GM12878 (cell line): ENCODE results near the gene C17orf113. TPM values are rescaled to one million over a fixed set of nuclear protein-coding genes. Genes with fewer than 3 reads are reported as not detected.

Experiments
- ATAC-seq: fragments of 200-7000 bp; cut with Tn5 transposase; 3 replicates; pipeline ENCODE4 v1.9.1; 2020; ENCODE audit warnings: mild to moderate bottlenecking, moderate library complexity
- BruUV-seq: library from RNA; stranded (reverse); fragments of 400-500 nt; replicated peaks from 2 replicates; lab custom pipeline; 2021; lab: Mats Ljungman, UMichigan
- CTCF ChIA-PET: fragments of 300-600 bp; sonication (Branson Sonifier 250); formaldehyde crosslinking; extraction: SDS; loops from one replicate; lab custom pipeline; 2021; ENCODE audit warnings: inconsistent platforms; lab: Yijun Ruan, JAX
- POLR2A ChIA-PET: fragments of 350-600 bp; formaldehyde crosslinking; extraction: SDS; loops from one replicate; lab custom pipeline; 2021; ENCODE audit warnings: inconsistent platforms; lab: Charles Lee
- RAD21 ChIA-PET: fragments of 300-600 bp; sonication (Branson Sonifier 250); formaldehyde crosslinking; loops from one replicate; lab custom pipeline; 2023; ENCODE audit warnings: antibody characterized with exemption; ENCODE audit not compliant: unreplicated experiment; lab: Charles Lee
- SMC1A ChIA-PET: fragments of 300-600 bp; sonication (Branson Sonifier 250); formaldehyde crosslinking; loops from one replicate; lab custom pipeline; 2023; ENCODE audit not compliant: unreplicated experiment, uncharacterized antibody; lab: Charles Lee
- DNase-seq: peaks from one replicate; pipeline ENCODE4 v3.0.0-alpha.2; 2011; ENCODE audit warnings: low read depth, low spot score
- FAIRE-seq: peaks from 3 replicates; lab custom pipeline; 2011; peaks lifted over from hg19 to GRCh38; lab: Jason Lieb, UNC
- H2AFZ ChIP-seq: 2 replicates; pipeline ENCODE4 v1.6.0; 2011; ENCODE audit warnings: low read depth, low read length, control low read depth; ENCODE audit not compliant: control insufficient read depth
- H3K27ac ChIP-seq: 2 replicates; pipeline ENCODE4 v1.5.1; 2011; ENCODE audit warnings: control low read depth; ENCODE audit not compliant: control insufficient read depth, insufficient read depth
- H3K27me3 ChIP-seq, 2 experiments: replicated peaks in 1 of 2; 2 replicates each; pipeline versions ENCODE4 v1.6.0 to v1.6.1; 2011; ENCODE audit warnings: low read length in 1 of 2; ENCODE audit not compliant: control insufficient read depth in 2 of 2, insufficient read depth in 2 of 2
- H3K36me3 ChIP-seq, 2 experiments: 2 replicates each; pipeline ENCODE4 v1.5.1; 2011; ENCODE audit warnings: low read length in 1 of 2; ENCODE audit not compliant: control insufficient read depth in 2 of 2, insufficient read depth in 2 of 2
- H3K4me1 ChIP-seq: 2 replicates; pipeline ENCODE4 v1.6.1; 2011; ENCODE audit warnings: mild to moderate bottlenecking, low read length, moderate library complexity, mixed read lengths; ENCODE audit not compliant: control insufficient read depth, insufficient read depth
- H3K4me2 ChIP-seq: 2 replicates; pipeline ENCODE4 v1.6.0; 2011; ENCODE audit warnings: control low read depth; ENCODE audit not compliant: control insufficient read depth, insufficient read depth
- H3K4me3 ChIP-seq: fragments of 200-600 bp; sonication (generic); 2 replicates; pipeline ENCODE4 v1.5.1; 2016
- H3K79me2 ChIP-seq: 2 replicates; pipeline ENCODE4 v1.6.0; 2011; ENCODE audit warnings: low read length; ENCODE audit not compliant: control insufficient read depth, insufficient read depth
- H3K9ac ChIP-seq: 2 replicates; pipeline ENCODE4 v1.8.0; 2011; ENCODE audit warnings: low read length, control low read depth, mixed read lengths; ENCODE audit not compliant: control insufficient read depth, insufficient read depth
- H3K9me3 ChIP-seq: replicated peaks from 3 replicates; pipeline ENCODE4 v1.5.1; 2011; ENCODE audit warnings: mild to moderate bottlenecking, low read length; ENCODE audit not compliant: control insufficient read depth, insufficient read depth
- H4K20me1 ChIP-seq: 2 replicates; pipeline ENCODE4 v1.6.0; 2011; ENCODE audit not compliant: control insufficient read depth, insufficient read depth
- BRCA1 ChIP-seq: IDR thresholded peaks from 2 replicates; pipeline ENCODE4 v1.6.1; 2011; ENCODE audit warnings: low read depth, low read length, improper control_type of control experiment
- E2F8 ChIP-seq: fragments of 450-650 bp; IDR thresholded peaks from 2 replicates; pipeline ENCODE4 v1.6.1; 2018; ENCODE audit warnings: mild to moderate bottlenecking, low read depth, moderate library complexity; ENCODE audit not compliant: partially characterized antibody
- ELK1 ChIP-seq: IDR thresholded peaks from 2 replicates; pipeline ENCODE4 v1.6.1; 2012; ENCODE audit warnings: low read depth, low read length, improper control_type of control experiment
- ETV6 ChIP-seq, 2 experiments: fragments of 450-650 bp in 1 of 2; IDR thresholded peaks in 1 of 2; conservative IDR thresholded peaks in 1 of 2; 2 replicates each; pipeline ENCODE4 v1.6.1; 2014; ENCODE audit warnings: antibody characterized with exemption in 1 of 2, borderline replicate concordance in 1 of 2, low read depth in 1 of 2, mild to moderate bottlenecking in 1 of 2, moderate library complexity in 1 of 2
- FOS ChIP-seq: IDR thresholded peaks from 3 replicates; pipeline ENCODE4 v1.6.1; 2011; ENCODE audit warnings: borderline replicate concordance; ENCODE audit not compliant: insufficient read length; ENCODE audit errors: extremely low read depth
- HSF1 ChIP-seq: fragments of 150-350 bp; IDR thresholded peaks from 2 replicates; pipeline ENCODE4 v1.6.1; 2014; ENCODE audit warnings: mild to moderate bottlenecking, low read depth, low read length
- IRF3 ChIP-seq: fragments of 450-650 bp; IDR thresholded peaks from 2 replicates; pipeline ENCODE4 v1.6.1; 2014; ENCODE audit warnings: mild to moderate bottlenecking
- MEF2A ChIP-seq: IDR thresholded peaks from 2 replicates; pipeline ENCODE4 v1.6.1; 2011; ENCODE audit warnings: low read depth, mild to moderate bottlenecking, low read length, moderate library complexity; ENCODE audit not compliant: insufficient read depth
- MYB ChIP-seq: fragments of 150-350 bp; IDR thresholded peaks from 2 replicates; pipeline ENCODE4 v1.6.1; 2014; ENCODE audit warnings: mild to moderate bottlenecking, low read depth, low read length, borderline replicate concordance
- NR2C2 ChIP-seq: IDR thresholded peaks from 2 replicates; pipeline ENCODE4 v1.6.1; 2011; ENCODE audit warnings: borderline replicate concordance, low read depth; ENCODE audit not compliant: control insufficient read depth, insufficient read length
- NR2F1 ChIP-seq: fragments of 450-650 bp; conservative IDR thresholded peaks from 2 replicates; pipeline ENCODE4 v1.6.1; 2017; ENCODE audit warnings: mild to moderate bottlenecking
- ZNF687 ChIP-seq: fragments of 450-650 bp; IDR thresholded peaks from 2 replicates; pipeline ENCODE4 v1.6.1; 2017; ENCODE audit warnings: mild to moderate bottlenecking, moderate library complexity
- WGBS: methylation state at CpG from one replicate; pipeline ENCODE4 v1.1.6; 2016; ENCODE audit warnings: low lambda C conversion rate; ENCODE audit not compliant: insufficient replicate concordance, insufficient coverage; ENCODE audit errors: missing lambda C conversion rate; 5-methylcytosine and 5-hydroxymethylcytosine counted together
- in situ Hi-C: fragments of 300-500 bp; cut with MboI; formaldehyde crosslinking; loops from 9 replicates; pipeline ENCODE4 v1.14.3; 2018; ENCODE audit warnings: mixed read lengths
- intact Hi-C: fragments of 100-400 bp; cut with micrococcal nuclease; formaldehyde crosslinking; loops from one replicate; pipeline ENCODE4 v1.14.2; 2022; ENCODE audit not compliant: unreplicated experiment
- polyA plus RNA-seq, 11 experiments: library from polyadenylated mRNA; depleted of rRNA in 4 of 11; unstranded in 6 of 11; stranded (reverse) in 5 of 11; fragments of >200 nt; fragmentation: Nextera tagmentation in 4 of 11; fragmentation: Illumina TruSeq in 1 of 11; extraction: Ambion mirVana in 4 of 11; extraction: Trizol in 1 of 11; gene quantifications; 1 replicate in 1 of 11; 2 replicates in 10 of 11; pipeline versions ENCODE4 v1.2.1 to v1.2.3, GENCODE V29; 2011 to 2016; ENCODE audit warnings: inconsistent platforms in 2 of 11, missing spikeins in 2 of 11, low read depth in 1 of 11
- total RNA-seq, 4 experiments: library from RNA; depleted of rRNA in 3 of 4; stranded (reverse); fragments of >200 nt in 3 of 4; fragmentation: Illumina TruSeq in 1 of 4; extraction: Trizol in 1 of 4; gene quantifications; 2 replicates each; pipeline versions ENCODE4 v1.2.1 to v1.2.3, GENCODE V29; 2013 to 2021

Gene C17orf113
- total and polyA plus RNA-seq, 10 of the 15 experiments (the other 5 are each of a cell fraction or from before 2014, with no cell fraction given) = 0.03 to 0.17 (median 0.08) TPM; not detected in 3

GRCh38 chr17:42071810-42072209 lies 21.4 kb upstream of the C17orf113 start:
- RAD21 ChIA-PET = no interaction called here
- TF ChIP-seq FOS (no peak), HSF1 (no peak), IRF3 (no peak), ETV6 (conservative IDR thresholded peaks at IDR 0.05 in 1 of 2, IDR thresholded peaks at IDR 0.05 in 1 of 2; ENCODE audit: borderline replicate concordance in 1 of 2, low read depth in 1 of 2) (no peak), NR2F1 (no peak), E2F8 (no peak), ELK1 (no peak), NR2C2 (no peak), BRCA1 (no peak), MYB (no peak), ZNF687 (no peak), MEF2A (no peak)

More at GRCh38 chr17:42071810-42072209, 21.4 kb upstream of the C17orf113 start:
- Histone ChIP-seq H3K4me3 (no peak overlapping the region), H3K4me1 (no peaks in the 10 kb centered on the region), H3K27me3 (peaks cover 9 to 11% of the 10 kb centered on the region in 2 experiments), H3K36me3 (no peaks in the 10 kb centered on the region), H3K9ac (no peak overlapping the region), H2AFZ (no peak overlapping the region; the same call in 1 of the 2 replicates), H4K20me1 (no peaks in the 10 kb centered on the region), H3K9me3 (no peaks in the 10 kb centered on the region), H3K27ac (no peak overlapping the region), H3K4me2 (no peak overlapping the region), H3K79me2 (no peaks in the 10 kb centered on the region)
- POLR2A ChIA-PET = interaction anchor here (0.5 to 1.0 kb wide), 3 partner anchors 12 to 281 kb away, joined by 3 read pairs; no protein-coding TSS in a partner anchor
- SMC1A ChIA-PET = no interaction called here
- in situ Hi-C loops = no loop called here
- CTCF ChIA-PET = interaction anchor here (1.1 to 1.2 kb wide), 2 partner anchors 65 to 334 kb away, joined by 3 to 4 read pairs; no protein-coding TSS in a partner anchor
- WGBS = 0% methylated on average over 3 of the region's 3 CpGs
- no peak for DNase-seq
- no peak for FAIRE-seq
- intact Hi-C loops = no loop called here
- no TSS peak for BruUV-seq
- ATAC-seq = no peak
